Measurements from ENCODE around the gene ST3GAL3. TPM values are rescaled to one million over a fixed set of nuclear protein-coding genes. Genes with fewer than 3 reads are reported as not detected.

ST3GAL3 gene
- total RNA-seq, 1 donor from 2014 or later, result 34.3 TPM

- no peak for TF ChIP-seq CTCF (IDR thresholded peaks at IDR 0.05)
- H3K36me3 ChIP-seq, result peaks cover 0 to 7% of the 10 kb centered on the region in 2 donors
- no peaks in the 10 kb centered on the region for H3K4me1 ChIP-seq
- no peaks in the 10 kb centered on the region for H3K9me3 ChIP-seq
- no peaks in the 10 kb centered on the region for H3K27me3 ChIP-seq
- no peak overlapping the region for H3K27ac ChIP-seq
- DNase-seq (ENCODE audit: low spot score in 2 of 2), result no peak
- no peak overlapping the region for H3K4me3 ChIP-seq
- intact Hi-C loops (cut with DNase I), result no loop called here
These were observed 168.0 kb downstream of the ST3GAL3 start for GRCh38 chr1:43875331-43875730.

DNA sequence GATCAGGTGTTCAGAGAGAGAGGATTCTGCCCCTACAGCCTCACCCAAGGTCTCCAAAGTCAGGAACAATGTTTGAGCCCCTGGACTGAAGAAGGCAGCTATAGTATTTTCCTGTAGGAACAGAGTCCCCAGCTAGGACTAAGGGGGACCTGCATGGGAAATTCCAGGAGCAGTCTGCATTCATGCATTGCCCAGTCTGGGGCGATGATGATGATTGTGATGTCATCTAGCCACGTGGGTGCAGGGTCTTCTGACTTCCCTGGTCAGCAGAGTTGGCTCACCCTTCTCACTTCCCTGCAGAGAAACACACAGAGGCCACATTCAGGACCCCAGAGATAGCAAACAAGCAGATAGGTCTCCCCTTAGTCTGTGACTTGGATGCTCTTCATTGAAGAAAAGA, 169.8 kb downstream of the ST3GAL3 start:
- H3K4me3 ChIP-seq, result no peak overlapping the region
- intact Hi-C loops (cut with DNase I), result no loop called here

GRCh38 chr1:43878440-43878839, 171.1 kb downstream of the ST3GAL3 start:
- intact Hi-C loops (cut with DNase I), result no loop called here
- Histone ChIP-seq H3K36me3 (peaks cover 0 to 7% of the 10 kb centered on the region in 2 donors), H3K27ac (no peak overlapping the region), H3K4me3 (no peak overlapping the region), H3K4me1 (no peaks in the 10 kb centered on the region), H3K27me3 (no peaks in the 10 kb centered on the region), H3K9me3 (no peaks in the 10 kb centered on the region)
- no peak for DNase-seq (ENCODE audit: low spot score in 2 of 2)
- no peak for TF ChIP-seq CTCF (IDR thresholded peaks at IDR 0.05)

More for the DNA sequence above, 169.8 kb downstream of the ST3GAL3 start:
- no peak for TF ChIP-seq CTCF (IDR thresholded peaks at IDR 0.05)
- peak in 1 of 2 donors; percentile 11 for DNase-seq (ENCODE audit: low spot score in 2 of 2)
- no peak overlapping the region for H3K27ac ChIP-seq
- H3K4me1 ChIP-seq, result no peaks in the 10 kb centered on the region
- no peaks in the 10 kb centered on the region for H3K27me3 ChIP-seq
- H3K9me3 ChIP-seq, result no peaks in the 10 kb centered on the region
- H3K36me3 ChIP-seq, result peaks cover 0 to 7% of the 10 kb centered on the region in 2 donors

- peaks cover 0 to 7% of the 10 kb centered on the region in 2 donors for H3K36me3 ChIP-seq
- no peak overlapping the region for H3K27ac ChIP-seq
- H3K9me3 ChIP-seq, result no peaks in the 10 kb centered on the region
- no peak overlapping the region for H3K4me3 ChIP-seq
- intact Hi-C loops (cut with DNase I), result no loop called here
- peak in 1 of 2 donors; percentile 22 for DNase-seq (ENCODE audit: low spot score in 2 of 2)
- no peaks in the 10 kb centered on the region for H3K27me3 ChIP-seq
- no peaks in the 10 kb centered on the region for H3K4me1 ChIP-seq
- TF ChIP-seq CTCF (IDR thresholded peaks at IDR 0.05), result no peak
These were observed 171.5 kb downstream of the ST3GAL3 start for GRCh38 chr1:43878854-43879253.

- H3K27me3 ChIP-seq, result no peaks in the 10 kb centered on the region
- DNase-seq (ENCODE audit: low spot score in 2 of 2), result peak in 1 of 2 donors; percentile 7
- H3K4me3 ChIP-seq, result no peak overlapping the region
- peaks cover 0 to 7% of the 10 kb centered on the region in 2 donors for H3K36me3 ChIP-seq
- H3K4me1 ChIP-seq, result no peaks in the 10 kb centered on the region
- no peak for TF ChIP-seq CTCF (IDR thresholded peaks at IDR 0.05)
- no peaks in the 10 kb centered on the region for H3K9me3 ChIP-seq
- intact Hi-C loops (cut with DNase I), result no loop called here
- H3K27ac ChIP-seq, result no peak overlapping the region
These were observed 172.1 kb downstream of the ST3GAL3 start for GRCh38 chr1:43879414-43879813.

DNA sequence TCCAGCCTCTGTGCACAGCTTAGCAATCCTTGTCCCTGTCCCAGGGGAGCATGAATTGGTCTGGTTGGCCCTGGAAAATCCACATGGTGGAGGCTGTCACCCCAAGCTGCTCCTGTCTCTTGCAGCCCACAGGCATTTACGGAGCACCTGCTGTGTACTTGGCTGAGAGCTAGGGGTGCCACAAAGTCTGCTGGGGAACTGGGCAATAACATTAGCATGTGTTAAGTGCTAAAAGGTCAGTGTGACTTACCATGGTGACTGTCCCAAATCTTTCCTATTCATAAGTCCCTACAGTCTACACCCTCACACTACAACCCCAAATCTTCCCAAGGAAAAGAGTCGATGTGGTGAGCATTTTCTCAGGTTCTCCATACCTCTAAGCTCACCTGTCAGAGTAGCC, 172.7 kb downstream of the ST3GAL3 start:
- peaks cover 0 to 7% of the 10 kb centered on the region in 2 donors for H3K36me3 ChIP-seq
- intact Hi-C loops (cut with DNase I), result no loop called here
- H3K4me1 ChIP-seq, result no peaks in the 10 kb centered on the region
- no peak overlapping the region for H3K4me3 ChIP-seq
- H3K27ac ChIP-seq, result no peak overlapping the region
- no peak for TF ChIP-seq CTCF (IDR thresholded peaks at IDR 0.05)
- no peaks in the 10 kb centered on the region for H3K27me3 ChIP-seq
- H3K9me3 ChIP-seq, result no peaks in the 10 kb centered on the region
- peak in 1 of 2 donors; percentile 33 for DNase-seq (ENCODE audit: low spot score in 2 of 2)

Measured in ascending aorta (tissue), 2 donors.